ENCODE measurements around the gene EMC8. TPM values are rescaled to one million over a fixed set of nuclear protein-coding genes. Genes with fewer than 3 reads are reported as not detected.

Gene EMC8
- total and polyA plus RNA-seq, 10 of the 15 experiments (the other 5 are each of a cell fraction or from before 2014, with no cell fraction given), result 7.8 to 62.0 (median 33.5) TPM

GRCh38 chr16:85759631-85760419 lies 39.5 kb downstream of the EMC8 start (continued):
- no peak for TF ChIP-seq CHD2 (IDR thresholded peaks at IDR 0.05; ENCODE audit: borderline replicate concordance, low read depth, low read length)
- 0 out of 2 replicates have a peak, but pooled peaks have one; percentile 6 for TF ChIP-seq ZNF384 (IDR thresholded peaks at IDR 0.05; ENCODE audit: borderline replicate concordance, low read depth, low read length)
- no peak for TF ChIP-seq CBFB (IDR thresholded peaks at IDR 0.05; ENCODE audit: low read depth)
- TF ChIP-seq ATF7 (IDR thresholded peaks at IDR 0.05; ENCODE audit: low read depth), result no peak
- no peak for TF ChIP-seq KDM1A (IDR thresholded peaks at IDR 0.05; ENCODE audit: borderline replicate concordance)
- TF ChIP-seq BACH1 (IDR thresholded peaks at IDR 0.05; ENCODE audit: borderline replicate concordance), result no peak
- peak; percentile 53; the same call in 1 of the 2 replicates for TF ChIP-seq FOXM1 (IDR thresholded peaks at IDR 0.05; ENCODE audit: low read depth, low read length)
- no peak for TF ChIP-seq IRF4 (IDR thresholded peaks at IDR 0.05; ENCODE audit: low read depth, low read length)
- TF ChIP-seq ZNF274 (IDR thresholded peaks at IDR 0.05; ENCODE audit: insufficient read depth, insufficient read length), result no peak
- TF ChIP-seq HDGF (IDR thresholded peaks at IDR 0.05), result no peak
- peak; percentile 78 for TF ChIP-seq RAD21 (IDR thresholded peaks at IDR 0.05; ENCODE audit: insufficient read depth, low read depth, low read length)
- TF ChIP-seq TARDBP (IDR thresholded peaks at IDR 0.05; ENCODE audit: borderline replicate concordance), result no peak
- no peak for TF ChIP-seq ETV6 (conservative IDR thresholded peaks at IDR 0.05 in 1 of 2, IDR thresholded peaks at IDR 0.05 in 1 of 2; ENCODE audit: borderline replicate concordance in 1 of 2, low read depth in 1 of 2)

- DNase-seq (ENCODE audit: low read depth, low spot score), result no peak
- Histone ChIP-seq H3K27me3 (replicated peaks in 1 of 2; ENCODE audit: control insufficient read depth in 2 of 2, insufficient read depth in 2 of 2, low read length in 1 of 2) (no peaks in the 10 kb centered on the region), H3K4me2 (ENCODE audit: control insufficient read depth, insufficient read depth) (peak overlapping the region; percentile 30)
Measured at GRCh38 chr16:85759136-85759535, 40.2 kb downstream of the EMC8 start.

More at GRCh38 chr16:85759136-85759535, 40.2 kb downstream of the EMC8 start:
- FAIRE-seq, result no peak
- TF ChIP-seq LARP7 (IDR thresholded peaks at IDR 0.05), result no peak
- TF ChIP-seq BHLHE40 (IDR thresholded peaks at IDR 0.05; ENCODE audit: borderline replicate concordance in 1 of 2, low read depth in 2 of 2, low read length in 1 of 2), result peak in 1 of 2 experiments; percentile 34; a peak in 1 of 4 replicates
- TF ChIP-seq SPI1 (IDR thresholded peaks at IDR 0.05; ENCODE audit: borderline replicate concordance, insufficient read depth, low read depth, low read length), result peak; percentile 52; the same call in 1 of the 2 replicates
- TF ChIP-seq SMAD5 (IDR thresholded peaks at IDR 0.05; ENCODE audit: low read depth), result no peak
- peak; percentile 33 for TF ChIP-seq USF1 (IDR thresholded peaks at IDR 0.05; ENCODE audit: borderline replicate concordance, extremely low read length, insufficient read depth, low read depth, low read length)
- POLR2A ChIA-PET, result interaction anchor here (1.0 kb wide), 1 partner anchor 42 kb away, joined by 3 read pairs; no protein-coding TSS in a partner anchor
- Histone ChIP-seq H4K20me1 (ENCODE audit: control insufficient read depth, insufficient read depth) (no peaks in the 10 kb centered on the region), H3K79me2 (ENCODE audit: control insufficient read depth, insufficient read depth, low read length) (no peaks in the 10 kb centered on the region), H3K9ac (ENCODE audit: control insufficient read depth, insufficient read depth, low read length) (no peak overlapping the region), H3K36me3 (ENCODE audit: control insufficient read depth in 2 of 2, insufficient read depth in 2 of 2, low read length in 1 of 2) (no peaks in the 10 kb centered on the region), H3K4me1 (ENCODE audit: control insufficient read depth, insufficient read depth, low read length) (peaks cover 53% of the 10 kb centered on the region), H2AFZ (ENCODE audit: control insufficient read depth, low read depth, low read length) (0 out of 2 replicates have a peak overlapping the region, but pooled peaks have one; percentile 29), H3K9me3 (replicated peaks; ENCODE audit: control insufficient read depth, insufficient read depth, low read length) (no peaks in the 10 kb centered on the region), H3K27ac (ENCODE audit: control insufficient read depth, insufficient read depth) (no peak overlapping the region), H3K4me3 (no peak overlapping the region)
- ATAC-seq, result peak; percentile 9; the same call in 2 of the 3 replicates
- BruUV-seq (replicated peaks), result no TSS peak
- 41% methylated on average over 16 of the region's 16 CpGs for WGBS (ENCODE audit: insufficient coverage, insufficient replicate concordance, low lambda C conversion rate, missing lambda C conversion rate)
- in situ Hi-C loops (cut with MboI) (no loop called here), intact Hi-C loops (cut with micrococcal nuclease; ENCODE audit: unreplicated experiment) (loop anchor here (2.0 to 5.0 kb wide), 4 partner anchors 42 to 202 kb away; partner anchors contain the start of gene GINS2)
- RAD21 ChIA-PET (ENCODE audit: unreplicated experiment), result interaction anchor here (1.6 kb wide), 1 partner anchor 39 kb away, joined by 3 read pairs; no protein-coding TSS in a partner anchor
- CTCF ChIA-PET, result interaction anchor here (0.6 to 4.0 kb wide), 13 partner anchors 9 to 747 kb away, joined by 3 to 29 read pairs (median 4); no protein-coding TSS in a partner anchor
- SMC1A ChIA-PET (ENCODE audit: uncharacterized antibody, unreplicated experiment), result interaction anchor here (1.0 to 3.1 kb wide), 3 partner anchors 73 to 143 kb away, joined by 4 to 11 read pairs (median 5); no protein-coding TSS in a partner anchor

All from GM12878 (cell line).